Dermis lymphatic vessel endothelial cell (primary cell): ENCODE data around the gene PDE5A. TPM values are rescaled to one million over a fixed set of nuclear protein-coding genes. Genes with fewer than 3 reads are reported as not detected.

Source experiments
- total RNA-seq: library from RNA; depleted of rRNA; stranded (reverse); fragments of >200 nt; gene quantifications from 2 replicates; pipeline ENCODE4 v1.2.1, GENCODE V29; 2014

Gene PDE5A
- 1.5 and 3.6 TPM in 2 replicates for total RNA-seq

DNA sequence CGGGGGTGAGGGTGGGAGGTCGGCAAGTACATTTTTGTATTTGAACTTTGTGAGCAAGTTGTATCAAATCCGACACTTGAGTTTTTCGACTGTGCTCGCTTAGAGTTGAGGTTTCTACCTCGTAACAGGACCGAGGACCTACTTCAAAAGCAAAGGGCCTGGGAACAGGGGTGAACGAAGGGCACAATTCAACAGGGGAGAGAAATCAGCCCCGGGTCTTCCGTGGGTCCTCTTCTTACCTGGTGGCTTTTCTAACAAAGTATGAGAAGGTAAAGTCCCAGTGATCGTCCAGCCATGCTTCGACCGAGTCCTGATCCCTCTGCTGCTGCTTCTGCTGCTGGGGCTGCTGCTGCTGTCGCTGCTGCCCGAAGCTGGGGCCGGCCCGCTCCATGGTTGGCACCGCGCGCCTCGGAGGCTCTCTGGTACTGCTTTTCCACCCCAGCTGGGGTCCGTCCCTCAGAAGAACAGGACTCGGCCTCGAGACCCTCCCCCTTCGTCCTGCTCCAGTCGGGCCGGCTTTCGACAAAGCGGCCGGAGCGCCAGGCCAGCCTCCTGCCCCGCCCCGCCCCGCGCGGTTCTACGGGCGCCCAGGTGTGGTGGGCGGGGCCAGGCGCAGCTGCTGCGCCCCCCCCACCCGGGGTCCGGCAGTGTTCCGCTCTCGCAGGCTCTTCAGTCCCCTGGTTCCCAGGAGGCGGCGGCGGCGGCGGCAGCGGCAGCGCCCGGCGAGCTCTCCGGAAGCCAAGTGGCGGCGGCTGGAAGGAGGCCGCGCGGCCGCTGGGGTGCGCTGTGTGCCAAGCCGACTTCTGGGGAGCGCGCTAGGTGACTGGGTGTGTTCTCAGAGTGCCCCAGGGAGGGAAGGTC is at the start of gene PDE5A:
PDE5A (minus strand) TSS at position 524 of the 861 bp plus-strand sequence; CDS start at position 391, 133 bp downstream.

